HG03139 (cell line): ENCODE measurements around the gene ZNF793.

Source experiments
- ATAC-seq: cut with Tn5 transposase; IDR thresholded peaks from one replicate; pipeline ENCODE4 v1.9.1; 2021; ENCODE audit not compliant: unreplicated experiment

Gene ZNF793

DNA sequence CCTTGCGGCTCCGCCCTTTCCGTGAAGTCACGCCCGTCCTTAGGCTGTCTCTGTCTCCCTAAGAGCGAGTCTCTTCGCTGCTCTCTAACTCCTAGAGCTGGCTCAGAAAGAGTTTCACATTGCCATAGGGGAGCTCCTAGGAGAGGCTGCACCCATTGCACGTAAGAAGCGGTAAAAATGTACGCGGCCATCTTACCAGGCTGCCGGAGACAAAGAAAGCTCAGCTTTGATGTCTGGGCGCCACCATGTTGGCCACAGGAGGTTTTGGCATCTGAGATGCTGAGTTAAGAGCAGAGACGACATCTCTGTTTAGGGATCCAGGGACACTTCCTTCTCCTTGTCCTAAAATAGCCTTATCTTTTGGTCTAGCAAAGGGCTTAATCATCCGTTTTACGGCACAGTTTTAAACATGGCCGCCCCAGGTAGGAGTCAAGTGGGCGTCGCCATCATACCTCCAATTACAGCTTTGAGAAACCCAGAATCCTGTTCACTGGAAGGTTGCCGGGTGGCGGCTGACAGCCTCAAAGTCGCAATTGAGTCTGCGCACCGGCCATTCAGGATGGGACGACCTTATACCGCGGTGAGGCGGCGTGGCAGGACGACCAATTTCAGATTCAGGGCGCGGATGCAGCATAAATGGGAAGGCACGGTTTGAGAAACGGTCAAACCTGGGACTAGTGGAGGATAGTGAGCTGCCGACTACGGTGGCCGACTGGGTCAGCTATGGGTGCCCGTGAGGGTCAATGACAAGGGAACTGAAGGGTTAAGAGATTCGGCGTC, at the start of gene ZNF793:
ZNF793 (plus strand) TSS at position 553 of the 780 bp plus-strand sequence. CDS start 16,501 bp downstream, outside the sequence.
- peak; percentile 65 for ATAC-seq

DNA sequence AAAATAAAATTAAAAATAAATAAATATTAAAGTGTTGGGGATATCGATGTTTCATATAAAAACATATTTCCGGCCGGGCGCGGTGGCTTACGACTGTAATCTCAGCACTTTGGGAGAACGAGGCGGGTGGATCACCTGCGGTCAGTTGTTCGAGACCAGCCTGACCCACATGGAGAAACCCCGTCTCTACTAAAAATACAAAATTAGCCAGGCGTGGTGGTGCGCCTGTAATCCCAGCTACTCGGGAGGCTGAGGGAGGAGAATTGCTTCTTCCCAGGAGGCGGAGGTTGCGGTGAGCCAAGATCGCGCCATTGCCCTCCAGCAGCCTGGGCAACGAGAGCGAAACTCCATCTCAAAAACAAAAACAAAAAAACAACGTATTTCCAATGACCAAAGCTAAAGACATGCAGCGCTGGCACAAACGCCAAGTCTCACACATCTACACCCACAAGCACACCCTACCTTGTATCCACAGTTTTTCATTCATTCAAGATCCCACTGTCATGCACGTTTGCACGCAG, 40.4 kb upstream of the ZNF793 start:
- ATAC-seq: no peak

DNA sequence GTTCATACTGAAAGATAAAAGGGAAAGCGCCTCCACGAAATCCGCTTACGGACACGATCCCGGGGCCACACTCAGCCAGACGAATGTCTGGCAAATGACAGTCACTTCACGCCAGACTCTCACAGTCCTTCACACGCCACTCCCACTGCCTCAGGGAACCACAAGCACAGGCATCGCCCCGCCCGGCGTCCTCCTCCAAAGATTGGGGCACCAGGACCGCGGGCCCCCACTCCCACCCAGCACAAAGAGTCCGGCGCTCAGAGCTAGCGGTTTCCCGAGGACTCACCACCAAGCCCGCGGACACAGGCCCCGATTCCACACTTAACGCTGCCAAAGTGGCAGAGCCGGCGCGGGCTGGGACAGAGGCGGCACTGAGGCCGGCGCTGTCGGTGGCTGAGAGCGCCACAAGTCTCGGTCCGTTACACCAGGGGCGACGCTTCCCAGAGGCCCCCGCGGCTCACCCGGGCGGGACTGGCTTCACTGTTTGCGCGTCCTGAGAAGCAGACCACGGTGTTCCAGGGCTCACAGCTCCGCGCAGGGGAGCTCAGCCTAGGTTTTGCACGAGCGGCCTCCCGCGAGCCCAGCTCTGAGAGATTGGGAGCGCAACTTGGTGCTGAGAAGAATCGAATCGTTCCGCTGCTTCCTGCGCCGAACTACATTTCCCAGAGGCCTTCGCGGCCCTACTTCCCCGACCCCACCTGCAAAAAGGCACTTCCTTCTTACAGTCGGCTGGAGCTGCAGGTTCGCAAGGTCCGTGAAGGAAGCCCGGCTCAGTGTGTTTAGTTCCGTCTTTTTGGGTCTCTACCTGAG, 39.7 kb upstream of the ZNF793 start, which contains the start of gene ZNF569:
ZNF569 (minus strand) TSS at position 647 of the 810 bp plus-strand sequence. CDS start 22,523 bp downstream, outside the sequence.
- peak; percentile 54 for ATAC-seq

DNA sequence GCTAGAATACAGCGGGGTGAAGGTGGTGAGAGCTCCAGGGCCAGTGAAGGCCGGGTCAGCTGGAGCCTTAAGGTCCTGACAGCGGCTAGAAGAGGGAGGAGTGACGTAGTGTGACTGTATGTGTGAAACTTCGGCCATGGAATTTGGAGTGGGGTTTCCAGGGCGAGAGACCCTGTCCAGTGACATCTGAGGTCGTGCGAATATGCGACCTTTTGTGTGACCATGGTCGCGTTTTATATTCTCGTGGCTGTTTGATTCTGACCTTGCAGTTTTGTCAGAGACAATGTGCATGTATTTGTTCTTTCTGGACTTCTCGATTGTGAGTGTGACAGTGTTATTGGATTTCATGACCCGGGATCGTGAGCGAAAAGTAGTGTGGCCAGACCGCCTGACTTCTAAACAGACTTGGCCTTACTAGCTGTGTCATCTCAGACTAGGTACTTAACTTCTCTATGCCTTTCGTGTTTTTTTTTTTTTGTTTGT, 39.1 kb upstream of the ZNF793 start:
- ATAC-seq: no peak

DNA sequence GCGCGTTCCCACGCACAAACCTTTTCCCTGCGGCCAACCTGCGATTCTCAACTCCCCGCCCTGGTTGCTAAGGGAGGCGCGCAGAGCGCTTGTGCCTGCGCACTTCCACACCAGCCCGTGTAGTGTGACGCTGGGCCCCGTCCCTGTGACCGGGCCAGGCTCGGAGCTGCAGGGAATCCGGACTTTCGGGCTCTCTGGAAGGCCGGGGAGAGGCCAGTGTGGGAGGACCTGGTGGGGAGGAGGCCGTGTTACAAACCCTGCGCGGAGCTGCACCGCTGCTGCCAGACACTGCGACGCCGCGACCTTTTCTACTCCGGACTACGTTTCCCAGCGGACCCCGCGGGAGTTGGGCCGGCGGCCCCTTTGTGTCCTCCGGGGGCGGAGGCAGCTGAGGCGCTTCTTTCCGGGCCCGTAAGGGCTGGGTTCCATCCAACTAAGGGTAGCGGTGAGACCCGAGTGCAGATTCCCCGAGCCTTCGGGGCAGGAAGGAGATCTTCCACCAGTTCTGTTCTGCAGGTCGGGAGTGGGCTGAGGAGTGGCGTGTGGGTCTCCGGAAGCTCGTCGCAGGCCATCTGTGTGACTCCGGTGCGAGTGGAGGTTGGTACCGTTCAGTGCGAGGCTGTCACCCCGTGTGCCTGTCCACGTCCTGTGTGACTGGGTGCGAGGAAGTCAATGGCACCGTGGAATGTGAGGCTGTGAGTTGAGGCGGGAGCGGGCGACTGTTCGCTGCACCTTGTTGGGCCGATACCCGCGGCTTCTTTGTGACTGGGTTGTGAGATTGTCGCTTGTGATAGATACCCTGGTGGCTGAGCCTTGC, 37.6 kb upstream of the ZNF793 start, which contains the start of gene ZNF570:
ZNF570 (plus strand) TSS at position 396 of the 817 bp plus-strand sequence. CDS start 999 bp downstream, outside the sequence.
- ATAC-seq: no peak

DNA sequence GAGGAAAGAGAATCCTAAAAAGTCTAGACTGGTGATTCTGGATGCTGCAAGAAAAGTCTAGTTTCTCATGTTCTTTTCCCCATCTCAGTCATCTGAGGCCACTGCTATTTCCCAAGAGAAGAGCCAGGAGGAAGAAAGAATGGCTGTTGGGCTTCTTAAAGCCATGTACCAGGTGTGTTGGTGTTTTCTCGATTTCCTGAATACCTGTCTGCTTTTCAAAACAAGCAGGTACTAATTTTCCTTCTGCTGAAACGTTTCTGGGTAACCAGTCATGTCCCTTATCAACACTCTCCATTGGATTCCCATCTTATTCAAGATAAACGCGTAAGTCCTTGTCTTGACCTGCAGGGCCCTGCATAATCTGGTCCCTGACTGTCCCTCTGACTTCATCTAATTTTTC, 36.5 kb upstream of the ZNF793 start:
- no peak for ATAC-seq

DNA sequence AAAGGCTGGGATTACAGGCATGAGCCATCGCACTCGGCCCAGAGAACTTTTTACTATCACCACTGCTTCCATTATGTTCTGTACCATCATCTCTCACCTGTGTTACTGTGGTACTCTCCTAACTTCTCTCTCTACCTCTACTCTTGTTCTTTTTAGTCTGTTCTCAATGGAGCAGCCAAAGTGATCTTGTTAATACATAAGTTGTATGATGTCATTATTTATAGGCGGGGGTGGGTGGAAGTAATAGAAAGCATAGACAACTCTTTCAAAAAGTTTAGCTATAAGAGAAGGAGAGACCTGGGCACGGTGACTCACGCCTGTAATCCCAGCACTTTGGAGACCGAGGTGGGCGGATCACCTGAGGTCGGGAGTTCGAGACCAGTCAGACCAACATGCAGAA, 34.6 kb upstream of the ZNF793 start:
- ATAC-seq: no peak

DNA sequence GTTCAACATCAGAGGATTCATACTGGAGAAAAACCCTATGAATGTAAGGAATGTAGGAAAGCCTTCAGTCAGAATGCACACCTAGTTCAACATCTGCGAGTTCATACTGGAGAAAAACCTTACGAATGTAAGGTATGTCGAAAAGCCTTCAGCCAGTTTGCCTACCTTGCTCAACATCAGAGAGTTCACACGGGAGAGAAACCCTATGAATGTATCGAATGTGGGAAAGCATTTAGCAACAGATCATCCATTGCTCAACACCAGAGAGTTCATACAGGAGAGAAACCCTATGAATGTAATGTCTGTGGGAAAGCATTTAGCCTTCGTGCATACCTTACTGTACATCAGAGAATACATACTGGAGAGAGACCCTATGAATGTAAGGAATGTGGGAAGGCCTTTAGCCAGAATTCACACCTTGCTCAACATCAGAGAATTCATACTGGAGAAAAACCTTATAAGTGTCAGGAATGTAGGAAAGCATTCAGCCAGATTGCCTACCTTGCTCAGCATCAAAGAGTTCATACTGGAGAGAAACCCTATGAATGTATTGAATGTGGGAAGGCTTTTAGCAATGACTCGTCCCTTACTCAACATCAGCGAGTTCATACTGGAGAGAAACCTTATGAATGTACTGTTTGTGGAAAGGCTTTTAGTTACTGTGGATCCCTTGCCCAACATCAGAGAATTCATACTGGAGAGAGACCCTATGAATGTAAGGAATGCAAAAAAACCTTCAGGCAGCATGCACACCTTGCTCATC, 22.2 kb upstream of the ZNF793 start:
- no peak for ATAC-seq

DNA sequence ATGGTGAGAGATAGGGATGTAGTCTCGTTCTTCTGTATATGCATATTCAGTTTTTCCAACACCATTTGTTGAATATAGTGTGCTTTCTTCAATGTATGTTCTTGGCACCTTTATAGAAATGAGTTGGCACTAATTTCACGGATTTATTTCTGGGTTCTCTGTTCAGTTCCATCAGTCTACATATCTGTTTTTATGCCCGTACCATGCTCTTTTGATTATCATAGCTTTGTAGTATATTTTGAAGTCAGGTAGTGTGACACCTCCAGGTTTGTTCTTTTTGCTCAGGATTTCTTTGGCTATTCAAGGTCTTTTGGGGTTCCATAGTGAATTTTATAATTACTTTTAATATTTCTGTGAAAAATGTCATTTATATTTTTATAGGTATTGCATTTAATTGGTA, 14.5 kb upstream of the ZNF793 start:
- no peak for ATAC-seq

DNA sequence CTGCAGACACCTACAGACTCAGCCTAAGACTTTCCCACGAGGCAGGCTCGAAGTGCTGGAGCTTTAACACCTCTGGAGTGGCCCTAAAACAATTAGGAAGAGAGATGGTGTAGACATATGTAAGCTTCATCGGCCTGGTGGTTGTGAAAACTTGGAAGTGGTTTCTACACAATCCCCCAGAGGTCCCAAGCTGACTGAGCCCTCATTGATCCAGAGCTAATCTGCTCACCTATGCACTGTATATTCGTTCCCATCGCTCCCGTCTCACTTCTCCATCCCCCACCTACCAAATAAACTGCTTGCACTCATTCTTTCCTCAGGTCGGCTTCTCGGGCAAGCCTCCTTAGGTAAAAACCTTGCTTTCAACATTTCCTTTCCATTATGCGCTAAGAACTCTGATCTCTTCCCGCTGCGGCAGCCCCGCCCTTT, 767 bp upstream of the ZNF793 start:
- ATAC-seq: no peak

DNA sequence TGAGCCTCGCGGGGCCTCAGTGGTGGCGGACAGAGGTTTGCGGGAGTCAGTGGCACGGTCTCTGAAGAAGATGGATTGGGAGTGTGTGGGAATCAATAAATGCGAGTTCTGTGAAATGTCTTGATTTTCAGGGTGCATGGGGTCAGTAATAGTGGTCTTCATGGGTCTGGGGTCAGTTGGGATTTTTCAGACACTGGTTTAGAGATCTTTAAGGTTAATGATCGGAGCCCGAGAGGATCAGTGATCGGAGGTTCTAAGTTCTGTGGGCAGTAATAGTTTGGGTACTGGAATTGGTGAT, 377 bp downstream of the ZNF793 start:
- ATAC-seq: no peak

DNA sequence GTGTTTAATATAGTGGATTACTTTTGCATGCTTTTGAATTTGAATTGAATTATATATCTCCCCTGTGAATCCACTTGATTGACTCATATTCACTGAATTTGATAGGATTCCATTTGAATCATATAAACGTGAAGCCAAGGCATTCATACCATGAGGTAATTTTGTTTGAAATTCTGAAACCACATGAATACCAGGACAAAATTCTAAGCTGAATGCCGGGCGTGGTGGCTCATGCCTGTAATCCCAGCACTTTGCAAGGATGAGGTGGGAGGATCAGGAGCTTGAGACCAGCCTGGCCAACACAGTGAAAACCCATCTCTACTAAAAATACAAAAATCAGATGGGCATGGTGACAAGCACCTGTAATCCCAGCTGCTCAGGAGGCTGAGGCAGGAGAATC, 4.4 kb downstream of the ZNF793 start:
- no peak for ATAC-seq

DNA sequence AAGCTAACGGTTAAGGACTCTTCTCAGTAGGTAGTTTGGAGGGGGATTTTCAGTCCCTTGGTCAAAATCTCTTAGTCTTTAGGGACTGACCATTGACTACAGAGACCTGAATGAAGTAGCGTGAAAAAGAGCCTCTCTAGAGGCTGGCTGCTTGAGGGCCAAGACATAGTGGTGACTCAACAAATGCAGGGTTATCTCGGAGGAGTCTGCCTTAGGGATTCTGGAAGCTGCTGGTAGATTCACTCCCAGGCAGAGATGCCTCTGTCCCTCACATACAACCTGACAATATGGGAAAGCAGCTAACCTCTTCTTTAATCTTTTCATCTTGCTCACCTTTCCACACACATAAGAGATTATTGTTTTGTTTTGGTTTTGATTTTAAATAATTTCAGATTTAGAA, 5.1 kb downstream of the ZNF793 start:
- ATAC-seq: no peak

DNA sequence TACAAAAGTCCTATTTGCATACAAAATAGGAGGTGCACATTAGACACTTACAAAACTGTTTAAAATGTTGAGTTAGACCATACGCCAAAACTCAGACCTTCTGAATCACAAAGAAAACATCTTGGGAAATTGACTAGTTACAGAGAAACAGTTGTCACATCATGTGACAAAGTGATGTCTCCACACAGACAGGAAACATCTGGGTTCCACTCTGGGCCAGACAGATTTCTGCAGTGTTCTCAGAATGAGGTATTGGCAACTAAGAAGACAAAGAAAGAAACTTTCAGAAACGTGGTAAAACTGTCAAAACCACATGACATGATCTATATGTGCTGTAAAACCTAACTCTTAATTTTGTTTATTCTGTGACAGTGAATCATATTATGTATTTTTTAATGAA, 6.7 kb downstream of the ZNF793 start:
- ATAC-seq: no peak

DNA sequence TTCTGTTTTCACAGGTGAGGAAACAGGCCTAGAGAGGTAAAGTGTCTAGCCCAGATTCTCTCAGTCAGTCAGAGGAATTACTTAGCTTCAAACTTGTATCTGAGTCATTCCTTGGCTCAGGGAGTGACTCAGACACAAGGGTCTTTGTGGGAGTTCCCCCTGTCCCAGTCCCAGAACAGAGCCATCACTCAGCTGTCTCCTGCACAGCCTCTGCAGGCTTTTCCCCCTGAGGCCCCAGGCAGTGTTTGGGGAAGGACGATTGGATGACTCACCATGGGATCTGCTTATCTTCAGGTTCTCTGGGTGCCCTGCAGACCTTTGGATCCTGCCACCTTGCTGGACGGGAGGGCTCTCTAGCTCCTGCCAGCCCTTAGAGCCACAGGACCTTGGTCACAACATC, 13.2 kb downstream of the ZNF793 start:
- ATAC-seq: no peak

DNA sequence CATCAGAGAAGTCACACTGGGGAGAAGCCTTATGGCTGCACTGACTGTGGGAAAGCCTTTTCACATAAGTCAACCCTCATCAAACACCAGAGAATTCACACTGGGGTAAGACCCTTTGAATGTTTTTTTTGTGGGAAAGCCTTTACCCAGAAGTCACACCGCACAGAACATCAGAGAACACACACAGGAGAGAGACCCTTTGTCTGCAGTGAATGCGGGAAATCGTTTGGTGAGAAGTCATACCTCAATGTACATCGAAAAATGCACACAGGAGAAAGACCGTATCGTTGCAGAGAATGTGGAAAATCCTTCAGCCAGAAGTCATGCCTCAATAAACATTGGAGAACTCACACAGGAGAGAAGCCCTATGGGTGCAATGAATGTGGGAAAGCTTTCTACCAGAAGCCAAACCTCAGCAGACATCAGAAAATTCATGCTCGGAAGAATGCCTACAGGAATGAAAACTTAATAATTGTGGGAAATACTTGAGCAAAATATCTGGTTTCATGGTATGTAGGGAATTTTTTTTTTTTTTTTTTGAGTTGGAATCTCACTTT, 30.7 kb downstream of the ZNF793 start:
- ATAC-seq: no peak

DNA sequence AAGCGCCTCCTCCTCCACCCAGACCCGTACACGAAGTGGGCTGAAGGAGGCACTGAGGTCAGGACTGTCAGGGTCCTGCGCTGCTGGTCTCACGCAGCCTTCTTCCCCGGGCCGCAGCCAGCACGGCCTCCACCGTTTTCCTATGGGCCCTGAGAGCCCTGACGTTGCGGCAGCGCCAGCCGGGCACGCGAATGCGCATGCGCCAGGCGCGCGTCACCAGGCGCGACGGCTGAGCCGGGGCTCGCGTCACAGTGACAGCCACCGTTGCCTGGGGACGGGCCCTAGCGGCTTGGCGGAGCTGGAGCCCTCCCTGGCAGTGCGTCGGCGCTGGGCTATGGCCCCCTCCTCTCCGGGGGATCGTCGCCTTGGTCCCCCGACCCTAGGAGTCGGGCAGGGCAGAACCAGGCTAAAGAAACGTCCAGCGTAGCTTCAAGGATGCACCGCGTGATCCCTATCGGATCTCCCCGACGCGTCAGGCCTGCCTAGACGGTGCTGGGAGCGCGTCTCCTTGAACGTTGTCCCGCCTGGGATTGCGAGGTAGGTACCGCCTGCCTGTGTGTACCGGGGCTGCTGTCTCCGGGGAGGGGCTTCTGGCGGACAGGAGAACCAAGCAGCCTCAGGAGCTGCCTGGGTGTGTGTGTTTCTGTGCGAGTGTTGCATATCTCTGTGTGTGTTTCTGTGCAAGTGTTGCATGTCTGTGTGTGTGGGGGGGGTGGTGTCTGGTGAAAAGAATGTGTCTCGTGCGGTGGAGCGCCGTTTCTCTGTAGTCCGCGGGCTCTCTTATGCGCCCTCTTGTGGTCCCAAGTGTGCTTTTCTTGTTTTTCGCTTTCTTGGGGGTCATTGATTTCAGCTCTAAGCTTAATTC, 44.6 kb downstream of the ZNF793 start:
- ATAC-seq: peak; percentile 63

DNA sequence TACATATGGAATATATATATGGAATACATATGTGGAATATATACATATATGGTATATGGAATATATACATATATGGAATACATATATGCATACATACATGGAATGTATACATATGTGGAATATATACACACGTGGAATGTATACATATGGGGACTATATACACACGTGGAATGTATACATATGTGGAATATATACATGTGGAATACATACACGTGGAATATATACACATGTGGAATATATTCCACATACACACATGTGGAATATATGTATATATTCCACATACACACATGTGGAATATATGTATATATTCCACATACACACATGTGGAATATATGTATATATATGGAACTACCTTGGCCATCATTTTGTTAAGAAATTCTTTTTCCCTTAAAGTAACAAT, 56.8 kb downstream of the ZNF793 start:
- no peak for ATAC-seq
